Spleen (tissue), 11 donors: ENCODE data around the gene ANKRD33. TPM values are rescaled to one million over a fixed set of nuclear protein-coding genes. Genes with fewer than 3 reads are reported as not detected.

Experiments
- DNase-seq: peaks from one replicate; pipeline ENCODE4 v3.0.0-alpha.2; 2020
- H3K27ac ChIP-seq, 8 donors: fragments of 200-600 bp; sonication (generic) in 7 of 8; 1 replicate in 4 of 8; 2 replicates in 4 of 8; pipeline versions ENCODE4 v1.5.0 to v1.8.0; 2016 to 2021; ENCODE audit warnings: inconsistent platforms in 4 of 8, mild to moderate bottlenecking in 4 of 8, moderate library complexity in 1 of 8
- H3K27me3 ChIP-seq, 7 donors: fragments of 200-600 bp; sonication (generic) in 6 of 7; replicated peaks in 1 of 7; 1 replicate in 4 of 7; 2 replicates in 3 of 7; pipeline versions ENCODE4 v1.5.0 to v1.8.0; 2016 to 2021; ENCODE audit warnings: inconsistent platforms in 3 of 7, mild to moderate bottlenecking in 1 of 7
- H3K36me3 ChIP-seq, 6 donors: fragments of 200-600 bp; sonication (generic) in 5 of 6; 1 replicate in 4 of 6; 2 replicates in 2 of 6; pipeline versions ENCODE4 v1.5.0 to v1.8.0; 2016 to 2021; ENCODE audit warnings: inconsistent platforms in 2 of 6
- H3K4me1 ChIP-seq, 6 donors: fragments of 200-600 bp; sonication (generic) in 5 of 6; 1 replicate in 3 of 6; 2 replicates in 3 of 6; pipeline versions ENCODE4 v1.5.0 to v1.8.0; 2016 to 2021; ENCODE audit warnings: inconsistent platforms in 3 of 6
- H3K4me3 ChIP-seq, 8 donors: fragments of 200-600 bp; sonication (generic) in 7 of 8; 1 replicate in 4 of 8; 2 replicates in 4 of 8; pipeline versions ENCODE4 v1.5.0 to v1.8.0; 2016 to 2021; ENCODE audit warnings: inconsistent platforms in 4 of 8, mild to moderate bottlenecking in 4 of 8, moderate library complexity in 2 of 8
- H3K9me3 ChIP-seq, 8 donors: fragments of 200-600 bp; sonication (generic) in 7 of 8; 1 replicate in 4 of 8; 2 replicates in 4 of 8; pipeline versions ENCODE4 v1.5.0 to v1.8.0; 2016 to 2021; ENCODE audit warnings: inconsistent platforms in 4 of 8
- POLR2A ChIP-seq, 3 donors: fragments of 450-650 bp; IDR thresholded peaks; one replicate each; pipeline ENCODE4 v1.5.1; 2017; ENCODE audit warnings: antibody characterized with exemption in 3 of 3, mild to moderate bottlenecking in 1 of 3
- POLR2AphosphoS5 ChIP-seq, 3 donors: sonication (generic); formaldehyde crosslinking; IDR thresholded peaks; one replicate each; pipeline ENCODE4 v1.5.1; 2017; ENCODE audit warnings: antibody characterized with exemption in 3 of 3
- WGBS, 5 donors: extraction: QIAGEN DNeasy Blood & Tissue Kit in 3 of 5; methylation state at CpG; one replicate each; pipeline versions ENCODE4 v1.1.5 to v1.1.7; 2013 to 2018; 5-methylcytosine and 5-hydroxymethylcytosine counted together
- intact Hi-C: fragments of 100-400 bp; cut with DNase I; formaldehyde crosslinking; loops from one replicate; pipeline ENCODE4 v1.15.0; 2023; ENCODE audit warnings: low total_unique reads
- polyA plus RNA-seq, 3 donors: library from polyadenylated mRNA; stranded (reverse); fragments of 200-250 nt; gene quantifications; one replicate each; pipeline ENCODE4 v1.2.1, GENCODE V29; 2013
- total RNA-seq, 7 donors: library from RNA; depleted of rRNA in 3 of 7; stranded (reverse); fragments of >200 nt in 3 of 7; fragmentation: NEBNext Ultra II Directional in 4 of 7; extraction: Animal tissue kit (Norgen Biotek cat#: 25700) in 4 of 7; gene quantifications; one replicate each; pipeline versions ENCODE4 v1.1.0 to v1.2.1, GENCODE V29; 2016 to 2021
- TF ChIP-seq, protein P1 (sequence below), 11 experiments: fragments of 200-600 bp in 7 of 11; fragments of 450-650 bp in 4 of 11; sonication (generic) in 4 of 11; IDR thresholded peaks in 8 of 11; conservative IDR thresholded peaks in 3 of 11; 1 replicate in 7 of 11; 2 replicates in 4 of 11; pipeline versions ENCODE4 v1.4.0 to v1.8.0; 2016 to 2021; ENCODE audit warnings: antibody characterized with exemption in 11 of 11, inconsistent platforms in 4 of 11, mild to moderate bottlenecking in 1 of 11
- donor health status: healthy with polysubstance abuse.
- donor health status: DM: no; HTN: no; CAD: no; lungs with moderate emphysema.
- donor health status: DM: no; HTN: no; CAD: no.
- donor health status: Bipolar disorder and iron deficiency.
- donor health status: healthy.
- donor health status: DM: no; HTN: no; CAD: no.
- donor health status: DM: yes; HTN: yes; CAD: no.

Gene ANKRD33
- total and polyA plus RNA-seq, 10 donors: not detected

DNA sequence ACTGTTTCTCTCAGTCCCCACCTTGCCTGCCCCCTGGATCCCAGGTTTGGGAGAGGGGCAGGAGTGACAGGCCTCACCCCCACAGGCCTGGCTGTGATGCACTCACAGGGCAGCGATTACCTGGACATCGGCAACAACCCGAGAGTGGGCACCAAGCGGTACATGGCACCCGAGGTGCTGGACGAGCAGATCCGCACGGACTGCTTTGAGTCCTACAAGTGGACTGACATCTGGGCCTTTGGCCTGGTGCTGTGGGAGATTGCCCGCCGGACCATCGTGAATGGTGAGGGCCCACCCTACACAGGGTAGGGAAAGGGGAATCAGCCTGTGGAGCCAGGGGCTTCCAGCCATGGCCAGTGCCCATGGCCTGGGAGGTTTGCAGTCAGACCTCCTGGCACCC, 28.0 kb downstream of the ANKRD33 start:
- no peak for TF ChIP-seq POLR2AphosphoS5 (IDR thresholded peaks at IDR 0.05)
- no peak for TF ChIP-seq POLR2A (IDR thresholded peaks at IDR 0.05)
- TF ChIP-seq, protein P1, sequence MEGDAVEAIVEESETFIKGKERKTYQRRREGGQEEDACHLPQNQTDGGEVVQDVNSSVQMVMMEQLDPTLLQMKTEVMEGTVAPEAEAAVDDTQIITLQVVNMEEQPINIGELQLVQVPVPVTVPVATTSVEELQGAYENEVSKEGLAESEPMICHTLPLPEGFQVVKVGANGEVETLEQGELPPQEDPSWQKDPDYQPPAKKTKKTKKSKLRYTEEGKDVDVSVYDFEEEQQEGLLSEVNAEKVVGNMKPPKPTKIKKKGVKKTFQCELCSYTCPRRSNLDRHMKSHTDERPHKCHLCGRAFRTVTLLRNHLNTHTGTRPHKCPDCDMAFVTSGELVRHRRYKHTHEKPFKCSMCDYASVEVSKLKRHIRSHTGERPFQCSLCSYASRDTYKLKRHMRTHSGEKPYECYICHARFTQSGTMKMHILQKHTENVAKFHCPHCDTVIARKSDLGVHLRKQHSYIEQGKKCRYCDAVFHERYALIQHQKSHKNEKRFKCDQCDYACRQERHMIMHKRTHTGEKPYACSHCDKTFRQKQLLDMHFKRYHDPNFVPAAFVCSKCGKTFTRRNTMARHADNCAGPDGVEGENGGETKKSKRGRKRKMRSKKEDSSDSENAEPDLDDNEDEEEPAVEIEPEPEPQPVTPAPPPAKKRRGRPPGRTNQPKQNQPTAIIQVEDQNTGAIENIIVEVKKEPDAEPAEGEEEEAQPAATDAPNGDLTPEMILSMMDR (IDR thresholded peaks at IDR 0.05 in 8 of 11, conservative IDR thresholded peaks at IDR 0.05 in 3 of 11): no peak
- no peak for DNase-seq
- no peaks in the 10 kb centered on the region for H3K9me3 ChIP-seq
- 95 to 98% (median 95%) methylated on average over 8 to 11 of the region's 11 CpGs for WGBS, 5 donors
- H3K4me3 ChIP-seq: no peak overlapping the region
- intact Hi-C loops: no loop called here
- H3K36me3 ChIP-seq: peaks cover 0 to 47% (median 15%) of the 10 kb centered on the region in 6 donors
- H3K4me1 ChIP-seq: peaks cover 17 to 60% (median 44%) of the 10 kb centered on the region in 6 donors
- peak overlapping the region in 1 of 8 donors; percentile 5 for H3K27ac ChIP-seq
- H3K27me3 ChIP-seq: no peaks in the 10 kb centered on the region

DNA sequence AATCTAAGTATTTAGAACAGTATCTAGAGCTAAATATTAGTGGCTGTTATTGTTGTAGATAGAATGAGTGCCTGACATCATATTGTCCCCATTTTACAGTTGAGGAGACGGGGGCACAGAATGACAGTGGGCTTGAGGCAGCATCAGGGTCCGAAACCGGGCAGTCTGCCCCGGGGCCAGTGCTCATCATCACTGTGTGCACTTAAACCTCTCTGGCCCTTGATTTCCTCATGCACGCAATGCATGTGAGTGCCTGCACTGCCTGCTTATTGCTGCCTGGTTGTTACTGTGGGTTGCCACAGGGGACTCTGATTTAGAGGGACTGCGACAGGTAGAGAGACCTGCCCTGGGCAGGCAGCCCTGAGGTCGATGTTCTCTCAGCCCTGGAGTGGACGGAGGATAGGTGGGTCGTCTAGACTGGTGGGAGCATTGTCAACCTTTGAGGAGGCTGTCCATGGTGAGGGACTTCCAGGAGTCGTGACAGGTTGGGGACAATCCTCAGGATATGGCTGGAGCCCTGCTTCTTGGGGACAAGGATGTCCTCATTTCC, 29.2 kb downstream of the ANKRD33 start:
- peak overlapping the region in 4 of 8 donors; percentile 39 to 69 (median 46) for H3K27ac ChIP-seq

DNA sequence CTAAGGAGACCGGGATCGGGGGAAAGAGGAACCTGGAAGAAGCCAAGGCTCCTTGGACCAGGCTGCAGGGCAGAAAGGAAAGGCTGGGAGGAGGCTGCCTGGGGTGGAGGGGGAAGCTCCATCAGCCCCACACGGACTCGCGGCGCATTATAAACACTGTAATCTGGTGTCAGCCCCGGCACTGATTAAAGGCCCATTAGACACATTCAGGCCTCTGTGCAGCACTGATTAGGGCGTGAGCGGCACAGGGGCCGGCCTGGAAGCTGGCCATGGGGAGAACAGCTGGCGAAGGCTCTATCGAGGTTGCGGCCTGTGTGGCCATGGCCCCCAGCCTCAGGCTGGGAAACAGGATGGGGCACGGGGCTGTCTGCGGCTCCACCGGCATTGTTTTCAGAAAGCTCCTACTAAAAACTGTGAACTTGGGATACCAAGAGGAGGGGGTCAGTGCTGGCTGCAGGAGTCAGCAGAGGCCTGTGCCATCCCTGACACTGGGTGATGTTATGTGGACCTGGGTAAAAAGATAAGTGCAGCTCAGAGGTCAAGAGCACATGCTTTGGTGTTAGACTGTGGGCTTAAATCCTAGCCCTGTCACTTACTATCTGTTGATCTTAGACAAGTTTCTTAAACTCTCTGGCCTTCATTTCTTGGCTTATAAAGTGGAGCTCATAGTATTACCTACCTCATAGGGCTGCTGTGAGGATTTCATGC, 30.0 kb downstream of the ANKRD33 start:
- Histone ChIP-seq H3K27me3 (no peaks in the 10 kb centered on the region), H3K9me3 (no peaks in the 10 kb centered on the region), H3K36me3 (peaks cover 0 to 52% (median 15%) of the 10 kb centered on the region in 6 donors), H3K4me1 (peaks cover 5 to 58% (median 38%) of the 10 kb centered on the region in 6 donors), H3K4me3 (no peak overlapping the region), H3K27ac (peak overlapping the region in 7 of 8 donors; percentile 10 to 69 (median 41))
- peak; percentile 8 to 73 (median 67) for TF ChIP-seq POLR2AphosphoS5 (IDR thresholded peaks at IDR 0.05)
- no peak for TF ChIP-seq POLR2A (IDR thresholded peaks at IDR 0.05)
- no peak for DNase-seq
- intact Hi-C loops: no loop called here
- WGBS, 5 donors: 57 to 70% (median 65%) methylated on average over 12 to 16 of the region's 16 CpGs

More for the DNA sequence above, 29.2 kb downstream of the ANKRD33 start:
- H3K4me3 ChIP-seq: no peak overlapping the region
- intact Hi-C loops: no loop called here
- DNase-seq: no peak
- no peak for TF ChIP-seq POLR2A (IDR thresholded peaks at IDR 0.05)
- TF ChIP-seq, protein P1 (IDR thresholded peaks at IDR 0.05 in 8 of 11, conservative IDR thresholded peaks at IDR 0.05 in 3 of 11): no peak
- no peak for TF ChIP-seq POLR2AphosphoS5 (IDR thresholded peaks at IDR 0.05)
- H3K4me1 ChIP-seq: peaks cover 5 to 58% (median 38%) of the 10 kb centered on the region in 6 donors
- no peaks in the 10 kb centered on the region for H3K27me3 ChIP-seq
- peaks cover 0 to 52% (median 15%) of the 10 kb centered on the region in 6 donors for H3K36me3 ChIP-seq
- no peaks in the 10 kb centered on the region for H3K9me3 ChIP-seq
- whole genome bisulfite sequencing, 5 donors: 77 to 87% (median 86%) methylated on average over 9 to 10 of the region's 10 CpGs

DNA sequence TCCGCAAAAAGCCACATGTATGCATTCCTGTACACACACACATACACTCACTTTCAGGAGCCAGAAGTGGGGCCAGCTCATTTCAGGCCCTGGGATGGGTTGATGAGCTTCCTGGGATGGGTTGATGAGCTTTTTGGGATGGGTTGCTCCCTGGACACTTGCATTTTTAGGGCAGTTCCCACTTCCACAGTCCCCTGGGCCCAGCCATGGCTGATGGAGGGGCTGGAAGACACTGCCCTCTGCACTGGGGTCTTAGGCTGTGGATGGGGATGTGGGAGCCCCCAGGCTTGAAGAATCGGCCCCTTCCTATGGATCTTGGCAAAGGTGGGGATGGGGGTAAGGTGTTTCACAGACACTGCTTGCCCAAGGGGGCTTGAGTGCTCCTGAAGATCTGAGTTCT, 32.1 kb downstream of the ANKRD33 start:
- Histone ChIP-seq H3K27me3 (no peaks in the 10 kb centered on the region), H3K27ac (no peak overlapping the region), H3K9me3 (no peaks in the 10 kb centered on the region), H3K4me3 (no peak overlapping the region), H3K36me3 (peaks cover 0 to 44% (median 13%) of the 10 kb centered on the region in 6 donors), H3K4me1 (peaks cover 17 to 61% (median 45%) of the 10 kb centered on the region in 6 donors)
- 81 to 96% (median 88%) methylated on average over 2 of the region's 2 CpGs for WGBS, 5 donors
- TF ChIP-seq, protein P1 (IDR thresholded peaks at IDR 0.05 in 8 of 11, conservative IDR thresholded peaks at IDR 0.05 in 3 of 11): no peak
- no peak for TF ChIP-seq POLR2A (IDR thresholded peaks at IDR 0.05)
- TF ChIP-seq POLR2AphosphoS5 (IDR thresholded peaks at IDR 0.05): no peak
- no peak for DNase-seq
- intact Hi-C loops: no loop called here
